Astrocyte (in vitro differentiated cells and primary cell): Measurements from ENCODE around the gene TSPAN4. TPM values are rescaled to one million over a fixed set of nuclear protein-coding genes. Genes with fewer than 3 reads are reported as not detected.
A peak's percentile ranks its signal among the peaks of the same experiment; 100 is the strongest.

ENCODE experiments used
- DNase-seq: peaks from one replicate; pipeline ENCODE4 v3.0.0-alpha.2; 2010; ENCODE audit warnings: low read depth
- FAIRE-seq: peaks from 2 replicates; lab custom pipeline; 2011; peaks lifted over from hg19 to GRCh38; lab: Jason Lieb, UNC
- H2AFZ ChIP-seq: 2 replicates; pipeline ENCODE4 v1.6.0; 2012; ENCODE audit warnings: low read depth, low read length, inconsistent platforms
- H3K27ac ChIP-seq: 2 replicates; pipeline ENCODE4 v1.5.1; 2011; ENCODE audit warnings: low read depth, low read length, inconsistent platforms
- H3K27me3 ChIP-seq: 2 replicates; pipeline ENCODE4 v1.6.0; 2011; ENCODE audit warnings: low read length, inconsistent platforms; ENCODE audit not compliant: insufficient read depth
- H3K36me3 ChIP-seq: 2 replicates; pipeline ENCODE4 v1.5.1; 2011; ENCODE audit warnings: low read length, inconsistent platforms; ENCODE audit not compliant: insufficient read depth
- H3K4me1 ChIP-seq: 2 replicates; pipeline ENCODE4 v1.5.1; 2011; ENCODE audit warnings: low read length, inconsistent platforms; ENCODE audit not compliant: insufficient read depth
- H3K4me2 ChIP-seq: 2 replicates; pipeline ENCODE4 v1.6.0; 2012; ENCODE audit warnings: low read length, inconsistent platforms
- H3K4me3 ChIP-seq: 2 replicates; pipeline ENCODE4 v1.5.1; 2011; ENCODE audit warnings: low read depth, mild to moderate bottlenecking, low read length, inconsistent platforms; ENCODE audit not compliant: insufficient read depth
- H3K79me2 ChIP-seq: 2 replicates; pipeline ENCODE4 v1.6.0; 2012; ENCODE audit warnings: mild to moderate bottlenecking, low read length, inconsistent platforms; ENCODE audit not compliant: insufficient read depth
- H3K9ac ChIP-seq: 2 replicates; pipeline ENCODE4 v1.6.0; 2012; ENCODE audit warnings: mild to moderate bottlenecking, low read length, inconsistent platforms
- H3K9me3 ChIP-seq: 2 replicates; pipeline ENCODE4 v1.5.1; 2012; ENCODE audit warnings: low read depth, mild to moderate bottlenecking, low read length, inconsistent platforms; ENCODE audit not compliant: insufficient read depth
- H4K20me1 ChIP-seq: 2 replicates; pipeline ENCODE4 v1.6.0; 2012; ENCODE audit warnings: low read length, inconsistent platforms; ENCODE audit not compliant: insufficient read depth
- H3K27ac Mint-ChIP-seq: one replicate; pipeline ENCODE4 v1.8.0; 2021; ENCODE audit warnings: mild to moderate bottlenecking, mixed read lengths; ENCODE audit not compliant: unreplicated experiment
- H3K27me3 Mint-ChIP-seq: one replicate; pipeline ENCODE4 v1.8.0; 2021; ENCODE audit warnings: low read depth, mixed read lengths; ENCODE audit not compliant: unreplicated experiment
- H3K36me3 Mint-ChIP-seq: one replicate; pipeline ENCODE4 v1.8.0; 2021; ENCODE audit warnings: low read depth, mixed read lengths; ENCODE audit not compliant: unreplicated experiment
- H3K4me1 Mint-ChIP-seq: one replicate; pipeline ENCODE4 v1.8.0; 2021; ENCODE audit warnings: low read depth, mixed read lengths; ENCODE audit not compliant: unreplicated experiment
- H3K4me3 Mint-ChIP-seq: one replicate; pipeline ENCODE4 v1.8.0; 2021; ENCODE audit warnings: mild to moderate bottlenecking, moderate library complexity, mixed read lengths; ENCODE audit not compliant: unreplicated experiment
- H3K9me3 Mint-ChIP-seq: one replicate; pipeline ENCODE4 v1.8.0; 2021; ENCODE audit warnings: mild to moderate bottlenecking, mixed read lengths; ENCODE audit not compliant: unreplicated experiment
- CTCF ChIP-seq: IDR thresholded peaks from 2 replicates; pipeline ENCODE4 v1.5.1; 2011; ENCODE audit warnings: low read depth, mild to moderate bottlenecking, inconsistent platforms, low read length, moderate library complexity; ENCODE audit not compliant: insufficient read depth
- EZH2 ChIP-seq: IDR thresholded peaks from 2 replicates; pipeline ENCODE4 v1.6.1; 2012; ENCODE audit warnings: mild to moderate bottlenecking, low read length, inconsistent platforms; ENCODE audit not compliant: insufficient read depth
- total RNA-seq: library from RNA; stranded (reverse); gene quantifications from 2 replicates; pipeline ENCODE4 v1.2.1, GENCODE V29; 2021

The TSPAN4 gene
- total RNA-seq, 1 donor from 2014 or later: 69.5 TPM

GRCh38 chr11:846496-847098 is 3.9 kb downstream of the TSPAN4 start:
- no peak for FAIRE-seq

DNA sequence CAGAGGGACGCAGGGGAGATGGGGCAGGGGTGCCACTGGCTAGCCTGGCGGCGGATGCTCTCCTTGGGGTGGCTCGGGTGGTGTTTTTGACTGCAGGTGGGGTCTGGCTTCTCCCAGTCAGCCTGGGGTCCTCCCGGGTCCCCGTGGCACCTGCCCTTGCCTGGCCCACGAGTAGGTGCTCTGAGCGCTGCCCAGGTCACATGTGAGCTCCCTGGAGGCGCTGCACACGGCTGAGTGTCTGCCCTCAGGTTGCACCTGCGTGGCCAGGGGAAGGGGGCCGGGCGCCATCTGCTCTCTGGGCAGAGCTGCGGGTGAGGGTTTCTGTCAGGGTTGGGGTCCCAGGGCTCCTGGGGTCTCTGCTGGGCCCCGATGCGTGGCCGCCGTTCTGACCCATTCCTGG is 5.2 kb downstream of the TSPAN4 start:
- no peak overlapping the region for H3K27ac Mint-ChIP-seq
- H3K27me3 Mint-ChIP-seq: no peaks in the 10 kb centered on the region
- H3K9me3 Mint-ChIP-seq: no peaks in the 10 kb centered on the region
- H3K27ac ChIP-seq: no peak overlapping the region
- peaks cover 29% of the 10 kb centered on the region for H3K79me2 ChIP-seq
- DNase-seq (no peak), FAIRE-seq (no peak)
- H3K9me3 ChIP-seq: no peaks in the 10 kb centered on the region
- H4K20me1 ChIP-seq: peaks cover 73% of the 10 kb centered on the region
- H3K9ac ChIP-seq: no peak overlapping the region
- H3K27me3 ChIP-seq: no peaks in the 10 kb centered on the region
- no peak overlapping the region for H3K4me3 ChIP-seq
- H3K36me3 Mint-ChIP-seq: peaks cover 2% of the 10 kb centered on the region
- no peak overlapping the region for H3K4me2 ChIP-seq
- H3K4me1 Mint-ChIP-seq: peaks cover 6% of the 10 kb centered on the region
- H3K36me3 ChIP-seq: no peaks in the 10 kb centered on the region
- no peak overlapping the region for H3K4me3 Mint-ChIP-seq
- TF ChIP-seq EZH2: no peak
- no peak for TF ChIP-seq CTCF
- H3K4me1 ChIP-seq: peaks cover 45% of the 10 kb centered on the region
- H2AFZ ChIP-seq: no peak overlapping the region

More at GRCh38 chr11:846496-847098, 3.9 kb downstream of the TSPAN4 start:
- H2AFZ ChIP-seq: no peak overlapping the region
- TF ChIP-seq EZH2 (no peak), CTCF (no peak)
- Mint-ChIP-seq H3K27me3 (no peaks in the 10 kb centered on the region), H3K4me1 (peaks cover 6% of the 10 kb centered on the region), H3K4me3 (peak overlapping the region; percentile 77), H3K27ac (peak overlapping the region; percentile 69), H3K9me3 (no peaks in the 10 kb centered on the region), H3K36me3 (no peaks in the 10 kb centered on the region)
- H3K9me3 ChIP-seq: no peaks in the 10 kb centered on the region
- no peak for DNase-seq
- H3K9ac ChIP-seq: peak overlapping the region; percentile 94
- H3K4me1 ChIP-seq: peaks cover 45% of the 10 kb centered on the region
- peaks cover 39% of the 10 kb centered on the region for H3K79me2 ChIP-seq
- H4K20me1 ChIP-seq: peaks cover 67% of the 10 kb centered on the region
- H3K27me3 ChIP-seq: no peaks in the 10 kb centered on the region
- H3K4me2 ChIP-seq: peak overlapping the region; percentile 88
- H3K4me3 ChIP-seq: no peak overlapping the region
- no peaks in the 10 kb centered on the region for H3K36me3 ChIP-seq
- H3K27ac ChIP-seq: no peak overlapping the region

GRCh38 chr11:848380-848931 is 5.8 kb downstream of the TSPAN4 start:
- Mint-ChIP-seq H3K27ac (no peak overlapping the region), H3K4me1 (peaks cover 6% of the 10 kb centered on the region), H3K4me3 (peak overlapping the region; percentile 40), H3K27me3 (no peaks in the 10 kb centered on the region), H3K36me3 (peaks cover 2% of the 10 kb centered on the region), H3K9me3 (no peaks in the 10 kb centered on the region)
- FAIRE-seq (no peak), DNase-seq (no peak)
- no peaks in the 10 kb centered on the region for H3K9me3 ChIP-seq
- TF ChIP-seq EZH2 (no peak), CTCF (peak; percentile 48)
- H3K4me3 ChIP-seq: no peak overlapping the region
- H3K4me1 ChIP-seq: peaks cover 42% of the 10 kb centered on the region
- H3K27ac ChIP-seq: no peak overlapping the region
- H2AFZ ChIP-seq: no peak overlapping the region
- no peaks in the 10 kb centered on the region for H3K36me3 ChIP-seq
- H4K20me1 ChIP-seq: peaks cover 79% of the 10 kb centered on the region
- H3K9ac ChIP-seq: no peak overlapping the region
- no peaks in the 10 kb centered on the region for H3K27me3 ChIP-seq
- peaks cover 29% of the 10 kb centered on the region for H3K79me2 ChIP-seq
- peak overlapping the region; percentile 85 for H3K4me2 ChIP-seq
